Measurements from ENCODE around the gene SH3RF3.

SH3RF3 gene

GRCh38 chr2:109436610-109437225, 307.7 kb downstream of the SH3RF3 start:
- POLR2A ChIA-PET: no interaction called here
- no peak for TF ChIP-seq CTCF (IDR thresholded peaks at IDR 0.05; ENCODE audit: insufficient read depth, low read length, missing control alignments)

GRCh38 chr2:109437325-109438090, 308.5 kb downstream of the SH3RF3 start:
- ChIA-PET CTCF (interaction anchor here (1.4 kb wide), 1 partner anchor 9 kb away, joined by 5 read pairs; no protein-coding TSS in a partner anchor), POLR2A (no interaction called here)
- TF ChIP-seq CTCF (IDR thresholded peaks at IDR 0.05; ENCODE audit: insufficient read depth, low read length, missing control alignments): no peak
- H3K4me3 ChIP-seq (ENCODE audit: low read depth, low read length): no peak overlapping the region
- DNase-seq (ENCODE audit: low read depth, low spot score): no peak

More at GRCh38 chr2:109436610-109437225, 307.7 kb downstream of the SH3RF3 start:
- DNase-seq (ENCODE audit: low read depth, low spot score): no peak
- CTCF ChIA-PET: interaction anchor here (1.0 kb wide), 1 partner anchor 17 kb away, joined by 3 read pairs; no protein-coding TSS in a partner anchor
- no peak overlapping the region for H3K4me3 ChIP-seq (ENCODE audit: low read depth, low read length)

GRCh38 chr2:109438146-109438545, 309.1 kb downstream of the SH3RF3 start:
- no peak overlapping the region for H3K4me3 ChIP-seq (ENCODE audit: low read depth, low read length)
- ChIA-PET POLR2A (no interaction called here), CTCF (interaction anchor here (1.4 kb wide), 1 partner anchor 8 kb away, joined by 5 read pairs; no protein-coding TSS in a partner anchor)
- no peak for TF ChIP-seq CTCF (IDR thresholded peaks at IDR 0.05; ENCODE audit: insufficient read depth, low read length, missing control alignments)
- no peak for DNase-seq (ENCODE audit: low read depth, low spot score)

- no peak for DNase-seq (ENCODE audit: low read depth, low spot score)
- ChIA-PET POLR2A (no interaction called here), CTCF (interaction anchor here (0.6 to 1.4 kb wide), 2 partner anchors 8 to 71 kb away, joined by 4 to 5 read pairs; no protein-coding TSS in a partner anchor)
- no peak for TF ChIP-seq CTCF (IDR thresholded peaks at IDR 0.05; ENCODE audit: insufficient read depth, low read length, missing control alignments)
- no peak overlapping the region for H3K4me3 ChIP-seq (ENCODE audit: low read depth, low read length)
Measured at GRCh38 chr2:109438773-109439389, 309.9 kb downstream of the SH3RF3 start.

- DNase-seq (ENCODE audit: low read depth, low spot score): no peak
- POLR2A ChIA-PET: no interaction called here
- CTCF ChIA-PET: interaction anchor here (1.5 kb wide), 1 partner anchor 71 kb away, joined by 7 read pairs; no protein-coding TSS in a partner anchor
- H3K4me3 ChIP-seq (ENCODE audit: low read depth, low read length): no peak overlapping the region
- TF ChIP-seq CTCF (IDR thresholded peaks at IDR 0.05; ENCODE audit: insufficient read depth, low read length, missing control alignments): no peak
Measured at GRCh38 chr2:109439390-109439786, 310.4 kb downstream of the SH3RF3 start.

- H3K4me3 ChIP-seq (ENCODE audit: low read depth, low read length): no peak overlapping the region
- CTCF ChIA-PET: interaction anchor here (1.5 kb wide), 1 partner anchor 70 kb away, joined by 7 read pairs; no protein-coding TSS in a partner anchor
- POLR2A ChIA-PET: no interaction called here
- no peak for DNase-seq (ENCODE audit: low read depth, low spot score)
- no peak for TF ChIP-seq CTCF (IDR thresholded peaks at IDR 0.05; ENCODE audit: insufficient read depth, low read length, missing control alignments)
Measured at GRCh38 chr2:109439986-109440385, 311.0 kb downstream of the SH3RF3 start.

Measured in AG04449 (cell line).